ENCODE measurements around the gene HEATR5A. TPM values are rescaled to one million over a fixed set of nuclear protein-coding genes. Genes with fewer than 3 reads are reported as not detected.

HEATR5A gene
- total and polyA plus RNA-seq, 2 of the 13 experiments (the other 11 are each of a cell fraction or from before 2014, with no cell fraction given): 36.4 to 105 TPM

DNA sequence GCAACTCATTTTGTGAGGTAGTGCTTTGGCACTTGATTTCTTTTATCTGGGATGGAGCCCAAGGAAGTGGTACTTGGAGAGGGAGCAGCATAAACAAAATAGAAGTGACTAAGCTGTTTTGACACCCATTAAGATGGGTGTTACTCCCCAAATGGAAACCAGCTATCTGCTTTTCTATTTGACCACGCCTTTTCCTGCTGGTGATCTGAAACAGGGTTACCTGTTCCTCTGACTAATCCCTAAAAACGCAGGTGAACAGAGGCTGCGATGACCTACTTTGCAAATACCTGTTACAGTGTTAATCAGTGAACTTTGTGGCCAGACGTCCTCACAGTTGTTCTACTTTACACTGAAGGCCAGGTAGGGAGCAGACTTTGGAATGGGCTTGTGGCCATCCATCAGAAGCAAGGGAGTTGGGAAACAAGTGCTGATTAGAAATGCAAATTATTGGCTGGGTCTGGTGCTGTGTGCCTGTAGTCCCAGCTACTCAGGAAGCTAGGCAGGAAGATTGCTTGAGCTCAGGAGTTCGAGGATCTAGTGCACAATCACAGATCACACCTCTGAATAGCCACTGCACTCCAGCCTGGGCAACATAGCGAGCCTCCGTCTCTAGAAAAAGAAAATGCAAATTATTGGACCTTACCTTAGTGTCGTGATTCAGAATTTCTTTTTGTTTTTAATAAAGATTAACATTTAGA is 154.5 kb downstream of the HEATR5A start (continued):
- TF ChIP-seq ZNF503 (CRISPR knock-in tag; IDR thresholded peaks at IDR 0.05) (no peak), MTF1 (CRISPR knock-in tag; IDR thresholded peaks at IDR 0.05) (no peak), SIX4 (CRISPR knock-in tag; IDR thresholded peaks at IDR 0.05) (0 out of 2 replicates have a peak, but pooled peaks have one; percentile 63), ZC3H4 (CRISPR knock-in tag; IDR thresholded peaks at IDR 0.05; ENCODE audit: borderline replicate concordance) (no peak), XRCC5 (optimal IDR thresholded peaks at IDR 0.05; ENCODE audit: low read length) (no peak), ZNF883 (CRISPR knock-in tag; IDR thresholded peaks at IDR 0.05; ENCODE audit: not compliant biosample characterization) (peak; percentile 76), ZBTB42 (CRISPR knock-in tag; IDR thresholded peaks at IDR 0.05) (no peak), ZNF337 (CRISPR knock-in tag; IDR thresholded peaks at IDR 0.05; ENCODE audit: borderline replicate concordance, low read depth) (peak; percentile 91; the same call in 1 of the 2 replicates), ZKSCAN8 (CRISPR knock-in tag; IDR thresholded peaks at IDR 0.05; ENCODE audit: borderline replicate concordance) (peak; percentile 67; the same call in 1 of the 2 replicates), POGZ (CRISPR knock-in tag; IDR thresholded peaks at IDR 0.05) (no peak), ZNF556 (CRISPR knock-in tag; IDR thresholded peaks at IDR 0.05; ENCODE audit: borderline replicate concordance) (peak; percentile 98), GFI1 (CRISPR knock-in tag; IDR thresholded peaks at IDR 0.05; ENCODE audit: borderline replicate concordance) (peak; percentile 72), ZNF101 (CRISPR knock-in tag; IDR thresholded peaks at IDR 0.05; ENCODE audit: borderline replicate concordance, low read depth) (peak; percentile 77; the same call in 1 of the 2 replicates), SNAPC2 (CRISPR knock-in tag; IDR thresholded peaks at IDR 0.05) (peak; percentile 78; the same call in 1 of the 2 replicates), SMAD1 (CRISPR knock-in tag; IDR thresholded peaks at IDR 0.05; ENCODE audit: borderline replicate concordance, low read depth) (peak; percentile 93; the same call in 1 of the 2 replicates), ZNF589 (CRISPR knock-in tag; conservative IDR thresholded peaks at IDR 0.05) (no peak)
- TF ChIP-seq, protein P1, sequence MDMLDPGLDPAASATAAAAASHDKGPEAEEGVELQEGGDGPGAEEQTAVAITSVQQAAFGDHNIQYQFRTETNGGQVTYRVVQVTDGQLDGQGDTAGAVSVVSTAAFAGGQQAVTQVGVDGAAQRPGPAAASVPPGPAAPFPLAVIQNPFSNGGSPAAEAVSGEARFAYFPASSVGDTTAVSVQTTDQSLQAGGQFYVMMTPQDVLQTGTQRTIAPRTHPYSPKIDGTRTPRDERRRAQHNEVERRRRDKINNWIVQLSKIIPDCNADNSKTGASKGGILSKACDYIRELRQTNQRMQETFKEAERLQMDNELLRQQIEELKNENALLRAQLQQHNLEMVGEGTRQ (IDR thresholded peaks at IDR 0.05; ENCODE audit: low read depth, low read length): no peak
- TF ChIP-seq, protein P1 (CRISPR knock-in tag; IDR thresholded peaks at IDR 0.05; ENCODE audit: borderline replicate concordance): peak; percentile 19; the same call in 1 of the 2 replicates
- TF ChIP-seq, protein P2, sequence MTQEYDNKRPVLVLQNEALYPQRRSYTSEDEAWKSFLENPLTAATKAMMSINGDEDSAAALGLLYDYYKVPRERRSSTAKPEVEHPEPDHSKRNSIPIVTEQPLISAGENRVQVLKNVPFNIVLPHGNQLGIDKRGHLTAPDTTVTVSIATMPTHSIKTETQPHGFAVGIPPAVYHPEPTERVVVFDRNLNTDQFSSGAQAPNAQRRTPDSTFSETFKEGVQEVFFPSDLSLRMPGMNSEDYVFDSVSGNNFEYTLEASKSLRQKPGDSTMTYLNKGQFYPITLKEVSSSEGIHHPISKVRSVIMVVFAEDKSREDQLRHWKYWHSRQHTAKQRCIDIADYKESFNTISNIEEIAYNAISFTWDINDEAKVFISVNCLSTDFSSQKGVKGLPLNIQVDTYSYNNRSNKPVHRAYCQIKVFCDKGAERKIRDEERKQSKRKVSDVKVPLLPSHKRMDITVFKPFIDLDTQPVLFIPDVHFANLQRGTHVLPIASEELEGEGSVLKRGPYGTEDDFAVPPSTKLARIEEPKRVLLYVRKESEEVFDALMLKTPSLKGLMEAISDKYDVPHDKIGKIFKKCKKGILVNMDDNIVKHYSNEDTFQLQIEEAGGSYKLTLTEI (CRISPR knock-in tag; conservative IDR thresholded peaks at IDR 0.05): no peak
- TF ChIP-seq, protein P3, sequence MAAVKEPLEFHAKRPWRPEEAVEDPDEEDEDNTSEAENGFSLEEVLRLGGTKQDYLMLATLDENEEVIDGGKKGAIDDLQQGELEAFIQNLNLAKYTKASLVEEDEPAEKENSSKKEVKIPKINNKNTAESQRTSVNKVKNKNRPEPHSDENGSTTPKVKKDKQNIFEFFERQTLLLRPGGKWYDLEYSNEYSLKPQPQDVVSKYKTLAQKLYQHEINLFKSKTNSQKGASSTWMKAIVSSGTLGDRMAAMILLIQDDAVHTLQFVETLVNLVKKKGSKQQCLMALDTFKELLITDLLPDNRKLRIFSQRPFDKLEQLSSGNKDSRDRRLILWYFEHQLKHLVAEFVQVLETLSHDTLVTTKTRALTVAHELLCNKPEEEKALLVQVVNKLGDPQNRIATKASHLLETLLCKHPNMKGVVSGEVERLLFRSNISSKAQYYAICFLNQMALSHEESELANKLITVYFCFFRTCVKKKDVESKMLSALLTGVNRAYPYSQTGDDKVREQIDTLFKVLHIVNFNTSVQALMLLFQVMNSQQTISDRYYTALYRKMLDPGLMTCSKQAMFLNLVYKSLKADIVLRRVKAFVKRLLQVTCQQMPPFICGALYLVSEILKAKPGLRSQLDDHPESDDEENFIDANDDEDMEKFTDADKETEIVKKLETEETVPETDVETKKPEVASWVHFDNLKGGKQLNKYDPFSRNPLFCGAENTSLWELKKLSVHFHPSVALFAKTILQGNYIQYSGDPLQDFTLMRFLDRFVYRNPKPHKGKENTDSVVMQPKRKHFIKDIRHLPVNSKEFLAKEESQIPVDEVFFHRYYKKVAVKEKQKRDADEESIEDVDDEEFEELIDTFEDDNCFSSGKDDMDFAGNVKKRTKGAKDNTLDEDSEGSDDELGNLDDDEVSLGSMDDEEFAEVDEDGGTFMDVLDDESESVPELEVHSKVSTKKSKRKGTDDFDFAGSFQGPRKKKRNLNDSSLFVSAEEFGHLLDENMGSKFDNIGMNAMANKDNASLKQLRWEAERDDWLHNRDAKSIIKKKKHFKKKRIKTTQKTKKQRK (IDR thresholded peaks at IDR 0.05; ENCODE audit: low read length): no peak
